ENCODE measurements around the gene DDX59. TPM values are rescaled to one million over a fixed set of nuclear protein-coding genes. Genes with fewer than 3 reads are reported as not detected.

DDX59 gene
- total RNA-seq (10 to 100 TPM; 27.6 to 30.5 TPM), polyA plus RNA-seq (ENCODE audit: insufficient read length in 2 of 2) (10 to 100 TPM; 20.5 to 24.9 TPM)
- long read RNA-seq, donor 1, partial matches to known transcripts, result 7 of 7 reads
- long read RNA-seq, donor 1, other reads (novel, unspliced or antisense), result 0 of 7 reads
- long read RNA-seq, donor 2, partial matches to known transcripts, result 0 of 2 reads
- long read RNA-seq, donor 2, other reads (novel, unspliced or antisense), result 0 of 2 reads
- long read RNA-seq, donor 3, result 0 reads
- long read RNA-seq, donor 4, partial matches to known transcripts, result 0 of 1 reads
- long read RNA-seq, donor 4, other reads (novel, unspliced or antisense), result 0 of 1 reads

DNA sequence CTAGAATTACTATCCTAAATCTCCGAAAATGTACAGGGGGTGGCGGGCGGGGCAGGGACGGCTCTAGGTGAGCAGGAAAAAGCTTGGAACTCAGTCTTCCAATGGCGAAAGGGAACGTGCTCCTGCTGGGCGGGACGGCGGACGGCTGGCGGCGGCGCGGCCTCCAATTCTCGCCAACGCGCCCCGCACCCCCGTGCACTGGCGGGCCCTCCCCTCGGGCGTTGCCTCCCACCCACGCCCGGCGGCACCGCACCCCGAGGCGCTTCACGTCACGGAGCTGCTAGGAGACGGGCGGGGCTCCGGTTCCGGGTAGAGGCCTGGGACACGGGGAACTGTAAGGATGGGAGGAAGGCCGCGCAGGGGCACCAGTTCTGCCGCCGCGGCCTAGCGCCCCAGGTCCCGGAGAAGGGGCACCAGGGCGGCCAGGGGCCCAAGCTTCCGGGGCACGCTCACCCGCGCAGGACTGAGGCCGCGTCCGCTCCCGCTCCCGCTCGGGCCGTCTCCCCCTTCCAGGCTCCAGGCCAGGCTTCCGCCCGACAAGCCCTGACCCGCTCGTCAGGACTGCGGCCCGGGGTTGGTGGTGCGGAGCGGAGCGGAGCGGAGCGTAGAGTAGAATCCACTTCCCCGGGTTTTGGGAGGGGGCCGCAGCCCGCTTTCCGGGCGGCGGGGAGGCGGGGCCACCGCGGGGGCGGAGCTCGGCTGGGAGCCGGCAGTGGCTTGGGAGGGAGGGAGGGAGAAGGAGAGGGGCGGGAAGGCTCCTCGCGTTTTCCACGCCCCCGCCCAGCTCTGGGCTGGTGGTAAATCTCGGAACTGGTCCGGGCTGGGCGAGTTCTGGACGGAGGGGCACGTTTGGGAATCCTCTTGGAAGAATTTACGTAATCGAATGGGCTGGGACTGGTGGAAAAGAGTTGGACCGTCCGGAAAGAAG is at the start of gene DDX59:
TSS of gene DDX59 (minus strand) at position 594 of the 928 bp plus-strand sequence. CDS start 3,167 bp downstream, outside the sequence.
- under 1% methylated on average over 90 of the region's 91 CpGs for WGBS (ENCODE audit: insufficient coverage)
- H3K36me3 ChIP-seq (ENCODE audit: control insufficient read depth, insufficient read depth, low read length), result no peaks in the 10 kb centered on the region
- peaks cover 11% of the 10 kb centered on the region for H3K4me1 ChIP-seq (ENCODE audit: control insufficient read depth, insufficient read depth, low read length)
- DNase-seq (ENCODE audit: low read depth in 4 of 6, low spot score in 6 of 6), result peak; percentile 86 to 98 (median 91)
- no peaks in the 10 kb centered on the region for H3K9me3 ChIP-seq (ENCODE audit: control insufficient read depth, insufficient read depth, low read length)
- H3K4me3 ChIP-seq (ENCODE audit: low read depth, low read length), result peak within 1 kb of the TSS; percentile 68
- peak within 1 kb of the TSS; percentile 89 for H3K27ac ChIP-seq (ENCODE audit: low read depth, low read length)
- no peaks in the 10 kb centered on the region for H3K27me3 ChIP-seq (ENCODE audit: control insufficient read depth, insufficient read depth, low read length)

- DNase-seq (ENCODE audit: low read depth in 4 of 6, low spot score in 6 of 6), result no peak
- no peaks in the 10 kb centered on the region for H3K27me3 ChIP-seq (ENCODE audit: control insufficient read depth, insufficient read depth, low read length)
- H3K27ac ChIP-seq (ENCODE audit: low read depth, low read length), result no peak overlapping the region
- no CpG with 5 or more reads among the region's 2 CpGs for WGBS (ENCODE audit: insufficient coverage)
- H3K36me3 ChIP-seq (ENCODE audit: control insufficient read depth, insufficient read depth, low read length), result no peaks in the 10 kb centered on the region
- H3K9me3 ChIP-seq (ENCODE audit: control insufficient read depth, insufficient read depth, low read length), result no peaks in the 10 kb centered on the region
- H3K4me3 ChIP-seq (ENCODE audit: low read depth, low read length), result no peak overlapping the region
- H3K4me1 ChIP-seq (ENCODE audit: control insufficient read depth, insufficient read depth, low read length), result no peaks in the 10 kb centered on the region
Observed at GRCh38 chr1:200714504-200715187, 44.9 kb upstream of the DDX59 start.

DNA sequence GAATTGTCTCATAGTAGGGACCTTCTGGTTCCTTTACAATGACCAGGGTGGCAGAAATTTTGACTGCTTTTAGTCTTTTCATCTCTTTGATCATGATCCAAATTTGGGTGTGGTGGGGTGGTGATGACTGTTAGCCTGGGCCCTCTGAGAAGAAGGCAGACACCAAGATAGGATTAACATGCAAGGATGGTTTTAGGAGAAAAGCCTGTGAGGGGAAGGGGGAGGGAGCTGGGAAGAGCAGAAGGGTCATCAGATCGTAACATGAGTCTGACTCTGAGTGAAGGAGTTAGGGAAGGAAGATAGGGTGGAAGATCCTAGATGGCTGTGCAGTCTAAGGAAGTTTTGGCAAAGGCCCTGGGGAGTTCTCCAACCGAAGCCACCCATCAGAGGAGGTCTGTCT is 40.5 kb upstream of the DDX59 start:
- Histone ChIP-seq H3K27me3 (ENCODE audit: control insufficient read depth, insufficient read depth, low read length) (no peaks in the 10 kb centered on the region), H3K9me3 (ENCODE audit: control insufficient read depth, insufficient read depth, low read length) (no peaks in the 10 kb centered on the region), H3K4me1 (ENCODE audit: control insufficient read depth, insufficient read depth, low read length) (no peaks in the 10 kb centered on the region), H3K27ac (ENCODE audit: low read depth, low read length) (no peak overlapping the region), H3K4me3 (ENCODE audit: low read depth, low read length) (no peak overlapping the region), H3K36me3 (ENCODE audit: control insufficient read depth, insufficient read depth, low read length) (no peaks in the 10 kb centered on the region)
- WGBS (ENCODE audit: insufficient coverage), result 100% methylated on average over 2 of the region's 2 CpGs
- no peak for DNase-seq (ENCODE audit: low read depth in 4 of 6, low spot score in 6 of 6)

DNA sequence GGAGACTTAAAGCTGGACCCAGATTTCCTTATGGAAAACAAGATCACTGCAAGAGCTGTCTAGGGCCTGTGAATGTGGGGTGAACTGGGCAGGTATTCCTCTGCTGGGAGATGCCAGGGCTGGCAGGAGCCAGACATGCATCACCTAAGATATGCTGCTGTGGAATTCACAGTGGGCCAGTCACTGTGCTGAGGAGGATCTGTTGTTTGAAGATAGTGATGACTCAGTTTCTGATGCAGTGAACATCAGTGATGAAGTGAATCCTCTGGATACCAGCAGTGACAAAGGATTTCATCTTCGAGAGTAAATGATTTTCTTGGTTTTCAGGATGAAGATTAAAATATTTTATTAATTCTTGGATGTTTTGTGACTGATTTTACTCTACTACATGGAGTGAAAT is 39.1 kb upstream of the DDX59 start:
- H3K4me1 ChIP-seq (ENCODE audit: control insufficient read depth, insufficient read depth, low read length), result no peaks in the 10 kb centered on the region
- H3K27ac ChIP-seq (ENCODE audit: low read depth, low read length), result no peak overlapping the region
- H3K4me3 ChIP-seq (ENCODE audit: low read depth, low read length), result no peak overlapping the region
- WGBS (ENCODE audit: insufficient coverage), result no CpG with 5 or more reads among the region's 1 CpG
- no peaks in the 10 kb centered on the region for H3K9me3 ChIP-seq (ENCODE audit: control insufficient read depth, insufficient read depth, low read length)
- DNase-seq (ENCODE audit: low read depth in 4 of 6, low spot score in 6 of 6), result no peak
- no peaks in the 10 kb centered on the region for H3K27me3 ChIP-seq (ENCODE audit: control insufficient read depth, insufficient read depth, low read length)
- no peaks in the 10 kb centered on the region for H3K36me3 ChIP-seq (ENCODE audit: control insufficient read depth, insufficient read depth, low read length)

- H3K4me3 ChIP-seq (ENCODE audit: low read depth, low read length), result no peak overlapping the region
- no peak for DNase-seq (ENCODE audit: low read depth in 4 of 6, low spot score in 6 of 6)
Observed at GRCh38 chr1:200708161-200708560, 38.5 kb upstream of the DDX59 start.

DNA sequence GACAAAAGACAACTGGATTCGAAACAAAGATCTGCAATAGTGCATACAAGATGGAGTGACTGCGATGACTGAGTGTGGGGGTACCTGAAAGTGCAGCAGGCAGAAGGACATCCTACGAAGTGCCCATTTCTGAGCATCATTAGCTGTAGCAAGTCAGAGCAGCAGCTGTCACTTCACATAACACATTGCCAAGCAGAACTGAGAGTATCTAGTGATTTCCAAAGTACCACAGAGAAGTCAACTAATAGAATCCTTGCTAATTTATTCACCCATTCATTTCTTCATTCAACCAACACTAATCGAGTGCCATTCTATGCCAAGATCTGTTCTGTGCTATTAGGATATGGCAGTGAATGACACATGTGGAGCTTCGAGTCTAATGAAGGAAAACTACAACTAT is 37.4 kb upstream of the DDX59 start:
- Histone ChIP-seq H3K27ac (ENCODE audit: low read depth, low read length) (no peak overlapping the region), H3K27me3 (ENCODE audit: control insufficient read depth, insufficient read depth, low read length) (no peaks in the 10 kb centered on the region), H3K4me1 (ENCODE audit: control insufficient read depth, insufficient read depth, low read length) (no peaks in the 10 kb centered on the region), H3K9me3 (ENCODE audit: control insufficient read depth, insufficient read depth, low read length) (no peaks in the 10 kb centered on the region), H3K36me3 (ENCODE audit: control insufficient read depth, insufficient read depth, low read length) (no peaks in the 10 kb centered on the region), H3K4me3 (ENCODE audit: low read depth, low read length) (no peak overlapping the region)
- no peak for DNase-seq (ENCODE audit: low read depth in 4 of 6, low spot score in 6 of 6)
- WGBS (ENCODE audit: insufficient coverage), result 100% methylated on average over 3 of the region's 5 CpGs

More at GRCh38 chr1:200708161-200708560, 38.5 kb upstream of the DDX59 start:
- H3K27me3 ChIP-seq (ENCODE audit: control insufficient read depth, insufficient read depth, low read length), result no peaks in the 10 kb centered on the region
- H3K36me3 ChIP-seq (ENCODE audit: control insufficient read depth, insufficient read depth, low read length), result no peaks in the 10 kb centered on the region
- no peaks in the 10 kb centered on the region for H3K4me1 ChIP-seq (ENCODE audit: control insufficient read depth, insufficient read depth, low read length)
- no peak overlapping the region for H3K27ac ChIP-seq (ENCODE audit: low read depth, low read length)
- H3K9me3 ChIP-seq (ENCODE audit: control insufficient read depth, insufficient read depth, low read length), result no peaks in the 10 kb centered on the region

- Histone ChIP-seq H3K4me1 (ENCODE audit: control insufficient read depth, insufficient read depth, low read length) (no peaks in the 10 kb centered on the region), H3K4me3 (ENCODE audit: low read depth, low read length) (no peak overlapping the region), H3K27me3 (ENCODE audit: control insufficient read depth, insufficient read depth, low read length) (no peaks in the 10 kb centered on the region), H3K9me3 (ENCODE audit: control insufficient read depth, insufficient read depth, low read length) (no peaks in the 10 kb centered on the region), H3K36me3 (ENCODE audit: control insufficient read depth, insufficient read depth, low read length) (no peaks in the 10 kb centered on the region), H3K27ac (ENCODE audit: low read depth, low read length) (no peak overlapping the region)
- WGBS (ENCODE audit: insufficient coverage), result no CpG with 5 or more reads among the region's 4 CpGs
- DNase-seq (ENCODE audit: low read depth in 4 of 6, low spot score in 6 of 6), result no peak
Observed at GRCh38 chr1:200706111-200706814, 36.6 kb upstream of the DDX59 start.

GRCh38 chr1:200704986-200705500 is 35.3 kb upstream of the DDX59 start:
- no peaks in the 10 kb centered on the region for H3K4me1 ChIP-seq (ENCODE audit: control insufficient read depth, insufficient read depth, low read length)
- H3K9me3 ChIP-seq (ENCODE audit: control insufficient read depth, insufficient read depth, low read length), result no peaks in the 10 kb centered on the region
- no peak overlapping the region for H3K27ac ChIP-seq (ENCODE audit: low read depth, low read length)
- no peaks in the 10 kb centered on the region for H3K36me3 ChIP-seq (ENCODE audit: control insufficient read depth, insufficient read depth, low read length)
- no CpG with 5 or more reads among the region's 3 CpGs for WGBS (ENCODE audit: insufficient coverage)
- H3K4me3 ChIP-seq (ENCODE audit: low read depth, low read length), result no peak overlapping the region
- no peaks in the 10 kb centered on the region for H3K27me3 ChIP-seq (ENCODE audit: control insufficient read depth, insufficient read depth, low read length)
- peak in 2 of 6 donors; percentile 23 to 64 for DNase-seq (ENCODE audit: low read depth in 4 of 6, low spot score in 6 of 6)

DNA sequence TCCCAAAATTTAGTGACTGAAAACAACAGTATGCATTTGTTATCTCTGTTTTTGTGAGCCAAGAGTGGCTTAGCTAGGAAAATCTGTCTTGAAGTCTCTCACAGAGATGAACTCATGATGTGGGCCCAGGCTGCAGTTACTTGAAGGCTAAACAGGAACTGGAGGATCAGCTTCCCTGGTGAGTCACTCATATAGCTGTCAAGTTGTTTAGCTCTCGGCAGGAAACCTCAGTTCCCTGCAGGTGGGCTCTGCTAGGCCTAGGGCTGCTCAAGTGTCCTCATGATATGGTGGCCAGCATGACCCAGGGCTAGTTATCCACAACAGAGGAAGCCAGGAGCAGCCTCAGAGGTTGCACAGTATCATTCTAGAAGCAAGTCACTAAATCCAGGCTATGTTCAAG is 30.2 kb upstream of the DDX59 start:
- no peak overlapping the region for H3K27ac ChIP-seq (ENCODE audit: low read depth, low read length)
- no peak overlapping the region for H3K4me3 ChIP-seq (ENCODE audit: low read depth, low read length)
- no peaks in the 10 kb centered on the region for H3K4me1 ChIP-seq (ENCODE audit: control insufficient read depth, insufficient read depth, low read length)
- H3K27me3 ChIP-seq (ENCODE audit: control insufficient read depth, insufficient read depth, low read length), result no peaks in the 10 kb centered on the region
- DNase-seq (ENCODE audit: low read depth in 4 of 6, low spot score in 6 of 6), result no peak
- no peaks in the 10 kb centered on the region for H3K36me3 ChIP-seq (ENCODE audit: control insufficient read depth, insufficient read depth, low read length)
- 29% methylated on average over 1 of the region's 1 CpG for WGBS (ENCODE audit: insufficient coverage)
- no peaks in the 10 kb centered on the region for H3K9me3 ChIP-seq (ENCODE audit: control insufficient read depth, insufficient read depth, low read length)
